HG02970 (cell line): ENCODE data around the gene SPTLC1.
A peak's percentile ranks its signal among the peaks of the same experiment; 100 is the strongest.
"Not testable (repeated sequence)": the region's sequence is repeated elsewhere in the genome, so short reads cannot be mapped to it uniquely, and the experiment has no call there.

ENCODE experiments used
- ATAC-seq: cut with Tn5 transposase; IDR thresholded peaks from one replicate; pipeline ENCODE4 v1.9.1; 2021; ENCODE audit warnings: mild to moderate bottlenecking, moderate library complexity, moderate number of reproducible peaks; ENCODE audit not compliant: unreplicated experiment, low FRiP score

Gene SPTLC1, protein sequence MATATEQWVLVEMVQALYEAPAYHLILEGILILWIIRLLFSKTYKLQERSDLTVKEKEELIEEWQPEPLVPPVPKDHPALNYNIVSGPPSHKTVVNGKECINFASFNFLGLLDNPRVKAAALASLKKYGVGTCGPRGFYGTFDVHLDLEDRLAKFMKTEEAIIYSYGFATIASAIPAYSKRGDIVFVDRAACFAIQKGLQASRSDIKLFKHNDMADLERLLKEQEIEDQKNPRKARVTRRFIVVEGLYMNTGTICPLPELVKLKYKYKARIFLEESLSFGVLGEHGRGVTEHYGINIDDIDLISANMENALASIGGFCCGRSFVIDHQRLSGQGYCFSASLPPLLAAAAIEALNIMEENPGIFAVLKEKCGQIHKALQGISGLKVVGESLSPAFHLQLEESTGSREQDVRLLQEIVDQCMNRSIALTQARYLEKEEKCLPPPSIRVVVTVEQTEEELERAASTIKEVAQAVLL

GRCh38 chr9:92115071-92115858, at the start of gene SPTLC1:
Gene SPTLC1, minus strand, starts transcription at chr9:92115413. Its CDS starts 43 bp downstream, at chr9:92115370.
- ATAC-seq: peak; percentile 99

GRCh38 chr9:92164975-92165374, 49.8 kb upstream of the SPTLC1 start:
- no peak for ATAC-seq

GRCh38 chr9:92164490-92164889, 49.3 kb upstream of the SPTLC1 start:
- no peak for ATAC-seq

GRCh38 chr9:92163276-92163675, 48.1 kb upstream of the SPTLC1 start:
- no peak for ATAC-seq

DNA sequence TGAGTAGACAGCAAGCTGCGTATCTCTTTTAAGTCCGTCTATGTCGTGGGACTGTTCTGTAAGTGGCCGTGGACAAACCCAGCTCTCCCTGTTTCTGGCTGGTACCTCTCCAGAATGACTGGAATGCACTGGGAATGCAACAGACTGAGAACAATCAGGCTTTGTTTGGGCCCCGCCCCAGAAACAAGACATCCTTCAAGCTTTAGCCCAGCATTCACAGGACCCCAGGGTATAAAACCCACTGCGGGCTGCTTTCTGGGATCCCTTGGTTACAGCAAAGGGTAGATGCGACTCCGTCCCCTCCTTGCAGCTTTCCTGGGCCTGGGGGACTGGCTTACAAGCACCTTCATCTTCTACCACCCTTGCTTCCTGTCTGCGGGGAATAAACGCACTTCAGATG, 45.6 kb upstream of the SPTLC1 start:
- ATAC-seq: no peak

DNA sequence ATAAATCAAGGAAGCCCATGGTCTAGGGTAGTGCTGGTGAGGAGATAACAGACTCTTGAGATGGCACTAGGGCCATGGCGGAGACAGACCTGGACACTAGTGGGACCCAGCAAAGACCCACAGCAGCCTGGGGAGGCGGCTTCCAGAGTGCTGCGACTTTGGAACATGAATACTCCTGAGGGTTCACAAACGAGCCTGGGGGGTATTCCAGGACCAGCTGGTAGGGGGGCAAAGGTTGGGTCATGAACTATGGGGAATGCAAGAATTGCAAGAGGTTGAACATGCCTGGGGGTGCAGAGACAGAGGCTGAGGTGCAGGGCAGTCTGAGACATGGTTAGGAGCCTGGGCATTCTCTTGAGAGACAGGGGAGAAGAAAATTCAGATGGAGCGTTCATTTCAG, 43.8 kb upstream of the SPTLC1 start:
- ATAC-seq: no peak

DNA sequence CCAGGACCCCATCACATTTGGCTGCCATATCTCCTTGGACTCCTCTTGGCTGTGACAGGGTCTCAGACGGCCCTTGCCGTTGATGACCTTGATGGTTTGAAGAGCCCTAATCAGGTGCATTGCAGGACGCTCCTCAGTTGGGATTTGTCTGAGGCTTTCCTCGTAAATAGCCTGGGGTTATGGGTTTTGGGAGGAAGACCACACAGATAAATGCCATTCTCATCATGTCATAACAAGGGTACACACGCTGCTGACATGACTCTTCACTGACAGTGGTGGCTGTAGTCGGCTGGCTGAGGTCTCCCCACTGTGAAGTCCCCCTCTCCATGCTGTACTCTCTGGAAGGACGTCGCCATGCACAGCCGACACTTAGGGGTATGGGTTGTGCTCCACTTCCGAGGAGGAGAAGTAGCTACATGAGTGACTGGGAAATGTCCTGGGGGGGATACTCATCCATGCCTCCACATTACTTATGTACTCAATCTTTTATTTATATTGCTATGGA, 42.9 kb upstream of the SPTLC1 start:
- no peak for ATAC-seq

GRCh38 chr9:92155736-92156135, 40.5 kb upstream of the SPTLC1 start:
- not testable (repeated sequence) for ATAC-seq

GRCh38 chr9:92155221-92155620, 40.0 kb upstream of the SPTLC1 start:
- no peak for ATAC-seq

DNA sequence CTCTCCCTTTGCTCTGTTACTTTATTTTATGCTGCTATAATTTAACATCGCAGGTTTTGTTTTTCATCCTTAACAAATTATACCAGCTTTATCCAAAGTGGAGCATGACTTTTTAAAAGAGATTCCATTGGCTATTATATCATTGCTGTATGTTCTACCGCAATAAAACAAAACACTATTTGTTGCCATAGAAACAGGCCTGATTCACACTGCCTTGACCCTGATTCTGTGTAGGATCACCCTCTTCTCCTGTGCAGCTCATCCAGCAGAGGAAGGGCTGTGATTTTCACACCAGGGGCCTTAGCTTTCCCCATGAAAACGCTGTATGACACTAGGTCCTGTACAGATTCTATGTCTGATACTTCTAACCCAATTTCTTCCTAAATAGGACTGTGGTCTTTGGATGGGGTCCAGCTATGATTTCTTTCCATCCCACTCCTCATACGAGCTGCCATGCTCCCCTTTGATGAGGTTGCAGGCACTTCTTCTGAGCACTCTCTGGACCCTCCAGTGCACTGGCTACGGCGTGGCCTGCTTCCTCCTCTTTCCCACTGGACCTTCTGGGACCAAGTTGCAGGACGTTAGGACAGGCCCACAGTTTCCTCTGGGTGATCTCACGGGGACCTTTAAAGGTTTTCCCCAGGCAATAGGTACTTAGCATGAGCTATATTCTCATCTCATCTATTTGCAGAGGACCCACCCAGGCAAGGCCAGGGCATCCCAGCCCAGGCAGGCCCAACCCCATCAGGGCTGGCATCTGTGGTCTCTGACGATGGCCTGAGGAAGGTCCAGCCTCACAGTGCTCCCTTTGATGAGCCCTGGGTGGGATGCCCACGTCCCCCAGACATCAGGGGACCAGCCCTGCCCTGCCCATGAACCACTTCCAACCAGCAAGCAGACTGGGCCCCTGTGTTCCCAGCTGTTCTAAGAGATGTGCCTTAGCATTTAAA, 38.5 kb upstream of the SPTLC1 start:
- not testable (repeated sequence) for ATAC-seq

GRCh38 chr9:92151691-92152393, 36.6 kb upstream of the SPTLC1 start:
- no peak for ATAC-seq

- ATAC-seq: not testable (repeated sequence)
Measured at GRCh38 chr9:92150501-92151470, 35.6 kb upstream of the SPTLC1 start.

- ATAC-seq: no peak
Measured at GRCh38 chr9:92147852-92148180, 32.6 kb upstream of the SPTLC1 start.

- ATAC-seq: no peak
Measured at GRCh38 chr9:92147030-92147851, 32.0 kb upstream of the SPTLC1 start.

DNA sequence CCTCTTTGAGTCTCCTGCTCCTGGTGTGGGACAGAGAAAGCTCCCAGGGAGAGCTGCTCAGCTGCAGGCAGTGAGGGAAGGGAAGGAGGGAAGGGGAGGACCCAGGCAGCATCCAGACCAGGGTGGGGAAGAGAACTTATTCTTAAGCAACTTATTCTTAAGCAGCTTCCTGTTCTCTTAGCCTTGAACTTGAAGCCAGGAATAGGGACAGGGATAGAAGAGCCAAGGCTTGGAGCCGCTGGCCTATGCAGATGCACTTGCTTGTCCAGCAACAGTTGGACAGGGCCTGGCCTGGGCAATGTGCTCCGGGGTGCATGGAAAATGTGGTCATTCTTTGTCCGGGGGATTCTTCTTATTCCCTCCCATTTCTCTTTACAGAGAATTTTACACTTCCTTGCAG, 31.4 kb upstream of the SPTLC1 start:
- ATAC-seq: no peak

DNA sequence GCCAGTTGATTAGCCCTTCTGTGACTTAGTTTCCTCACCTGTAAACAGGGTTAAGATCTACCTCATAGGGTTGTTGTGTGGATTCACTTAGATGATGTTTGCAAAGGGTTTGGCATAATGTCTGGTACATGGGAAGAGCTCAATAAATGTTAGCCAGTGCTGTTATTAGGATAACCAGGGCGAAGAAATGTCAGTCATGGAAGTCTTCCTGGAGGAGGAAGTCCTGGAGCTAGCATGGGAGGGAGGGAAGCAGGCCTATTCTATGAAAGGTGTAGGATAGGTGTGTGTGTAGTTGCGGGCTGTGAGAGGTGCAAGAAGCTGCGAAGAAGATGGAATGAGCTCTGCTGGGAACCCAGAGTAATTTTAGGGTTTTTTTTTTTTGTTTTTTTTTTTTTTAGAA, 30.6 kb upstream of the SPTLC1 start:
- not testable (repeated sequence) for ATAC-seq

DNA sequence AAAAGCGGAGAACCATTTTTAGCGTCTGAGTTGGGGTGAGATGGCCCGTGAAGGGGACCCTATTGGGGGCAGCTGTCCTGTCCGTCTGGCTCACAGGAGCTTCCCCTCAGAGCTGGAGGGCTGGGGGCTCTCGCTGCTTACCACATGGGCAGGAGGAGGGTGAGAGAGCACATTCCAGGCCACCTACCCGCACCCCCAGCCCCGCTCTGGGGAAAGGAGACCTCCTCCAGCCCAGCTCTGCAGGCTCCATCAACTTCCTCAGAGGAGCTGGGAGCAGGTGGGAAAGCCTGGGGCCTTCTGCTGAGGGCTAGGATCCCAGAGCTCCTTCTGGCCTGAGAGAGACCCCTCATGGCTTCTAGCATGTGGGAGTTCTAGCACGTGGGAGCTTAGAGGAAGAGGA, 27.1 kb upstream of the SPTLC1 start:
- ATAC-seq: no peak
